ENCODE data around the gene DNAJC13.

The DNAJC13 gene

GRCh38 chr3:132504375-132504933, 87.2 kb downstream of the DNAJC13 start:
- ChIA-PET CTCF (interaction anchor here (1.0 to 1.6 kb wide), 4 partner anchors 12 to 138 kb away, joined by 3 to 5 read pairs (median 4); no protein-coding TSS in a partner anchor), POLR2A (no interaction called here)
- H3K4me3 ChIP-seq (ENCODE audit: low read depth, low read length) = no peak overlapping the region
- no peak for DNase-seq (ENCODE audit: low read depth, low spot score)
- TF ChIP-seq CTCF (IDR thresholded peaks at IDR 0.05; ENCODE audit: insufficient read depth, low read length, missing control alignments) = no peak

GRCh38 chr3:132507657-132508056, 90.4 kb downstream of the DNAJC13 start:
- DNase-seq (ENCODE audit: low read depth, low spot score) = no peak
- no peak overlapping the region for H3K4me3 ChIP-seq (ENCODE audit: low read depth, low read length)
- TF ChIP-seq CTCF (IDR thresholded peaks at IDR 0.05; ENCODE audit: insufficient read depth, low read length, missing control alignments) = no peak
- ChIA-PET CTCF (interaction anchor here (0.7 to 0.9 kb wide), 2 partner anchors 13 to 28 kb away, joined by 3 to 4 read pairs; no protein-coding TSS in a partner anchor), POLR2A (no interaction called here)

GRCh38 chr3:132509096-132509495, 91.8 kb downstream of the DNAJC13 start:
- TF ChIP-seq CTCF (IDR thresholded peaks at IDR 0.05; ENCODE audit: insufficient read depth, low read length, missing control alignments) = no peak
- no peak overlapping the region for H3K4me3 ChIP-seq (ENCODE audit: low read depth, low read length)
- POLR2A ChIA-PET = no interaction called here
- CTCF ChIA-PET = interaction anchor here (1.1 to 1.3 kb wide), 4 partner anchors 9 to 134 kb away, joined by 3 to 4 read pairs (median 3); no protein-coding TSS in a partner anchor
- peak; percentile 4 for DNase-seq (ENCODE audit: low read depth, low spot score)

GRCh38 chr3:132509506-132509905, 92.2 kb downstream of the DNAJC13 start:
- no peak for TF ChIP-seq CTCF (IDR thresholded peaks at IDR 0.05; ENCODE audit: insufficient read depth, low read length, missing control alignments)
- POLR2A ChIA-PET = no interaction called here
- CTCF ChIA-PET = interaction anchor here (1.1 to 2.3 kb wide), 7 partner anchors 10 to 133 kb away, joined by 3 to 13 read pairs (median 3); no protein-coding TSS in a partner anchor
- DNase-seq (ENCODE audit: low read depth, low spot score) = no peak
- H3K4me3 ChIP-seq (ENCODE audit: low read depth, low read length) = no peak overlapping the region

GRCh38 chr3:132513057-132513456, 95.8 kb downstream of the DNAJC13 start:
- no peak for DNase-seq (ENCODE audit: low read depth, low spot score)
- ChIA-PET POLR2A (no interaction called here), CTCF (interaction anchor here (1.8 kb wide), 1 partner anchor 23 kb away, joined by 9 read pairs; no protein-coding TSS in a partner anchor)
- TF ChIP-seq CTCF (IDR thresholded peaks at IDR 0.05; ENCODE audit: insufficient read depth, low read length, missing control alignments) = no peak
- H3K4me3 ChIP-seq (ENCODE audit: low read depth, low read length) = no peak overlapping the region

- POLR2A ChIA-PET = no interaction called here
- CTCF ChIA-PET = interaction anchor here (5.4 kb wide), 1 partner anchor 18 kb away, joined by 49 read pairs; no protein-coding TSS in a partner anchor
- H3K4me3 ChIP-seq (ENCODE audit: low read depth, low read length) = no peak overlapping the region
- no peak for DNase-seq (ENCODE audit: low read depth, low spot score)
- no peak for TF ChIP-seq CTCF (IDR thresholded peaks at IDR 0.05; ENCODE audit: insufficient read depth, low read length, missing control alignments)
Measured at GRCh38 chr3:132517311-132517710, 100.0 kb downstream of the DNAJC13 start.

Measured in AG04449 (cell line).